ENCODE data around the gene NSF.
"Not testable (repeated sequence)": the region's sequence is repeated elsewhere in the genome, so short reads cannot be mapped to it uniquely, and the experiment has no call there.

DNA sequence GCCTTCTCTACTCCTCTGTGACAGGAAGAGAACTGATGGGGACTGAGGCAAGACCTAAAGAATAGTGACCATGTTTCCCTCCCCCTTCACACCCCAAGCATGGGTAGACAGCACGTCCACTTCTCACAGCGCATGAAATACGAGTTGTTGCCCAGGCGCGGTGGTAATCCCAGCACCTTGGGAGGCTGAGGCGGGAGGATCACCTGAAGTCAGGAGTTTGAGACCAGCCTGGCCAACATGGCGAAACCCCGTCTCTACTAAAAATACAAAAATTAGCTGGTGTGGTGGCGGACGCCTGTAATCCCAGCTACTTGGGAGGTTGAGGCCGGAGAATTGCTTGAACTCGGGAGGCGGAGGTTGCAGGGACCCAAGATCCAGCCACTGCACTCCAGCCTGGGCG is 178.4 kb downstream of the NSF start:
- TF ChIP-seq, protein P1, sequence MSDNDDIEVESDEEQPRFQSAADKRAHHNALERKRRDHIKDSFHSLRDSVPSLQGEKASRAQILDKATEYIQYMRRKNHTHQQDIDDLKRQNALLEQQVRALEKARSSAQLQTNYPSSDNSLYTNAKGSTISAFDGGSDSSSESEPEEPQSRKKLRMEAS (IDR thresholded peaks at IDR 0.05; ENCODE audit: low read depth, low read length): not testable (repeated sequence)
- TF ChIP-seq, protein P2, sequence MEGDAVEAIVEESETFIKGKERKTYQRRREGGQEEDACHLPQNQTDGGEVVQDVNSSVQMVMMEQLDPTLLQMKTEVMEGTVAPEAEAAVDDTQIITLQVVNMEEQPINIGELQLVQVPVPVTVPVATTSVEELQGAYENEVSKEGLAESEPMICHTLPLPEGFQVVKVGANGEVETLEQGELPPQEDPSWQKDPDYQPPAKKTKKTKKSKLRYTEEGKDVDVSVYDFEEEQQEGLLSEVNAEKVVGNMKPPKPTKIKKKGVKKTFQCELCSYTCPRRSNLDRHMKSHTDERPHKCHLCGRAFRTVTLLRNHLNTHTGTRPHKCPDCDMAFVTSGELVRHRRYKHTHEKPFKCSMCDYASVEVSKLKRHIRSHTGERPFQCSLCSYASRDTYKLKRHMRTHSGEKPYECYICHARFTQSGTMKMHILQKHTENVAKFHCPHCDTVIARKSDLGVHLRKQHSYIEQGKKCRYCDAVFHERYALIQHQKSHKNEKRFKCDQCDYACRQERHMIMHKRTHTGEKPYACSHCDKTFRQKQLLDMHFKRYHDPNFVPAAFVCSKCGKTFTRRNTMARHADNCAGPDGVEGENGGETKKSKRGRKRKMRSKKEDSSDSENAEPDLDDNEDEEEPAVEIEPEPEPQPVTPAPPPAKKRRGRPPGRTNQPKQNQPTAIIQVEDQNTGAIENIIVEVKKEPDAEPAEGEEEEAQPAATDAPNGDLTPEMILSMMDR (IDR thresholded peaks at IDR 0.05 in 2 of 3, conservative IDR thresholded peaks at IDR 0.05 in 1 of 3; ENCODE audit: control insufficient read depth in 2 of 3, extremely low read depth in 1 of 3, insufficient read depth in 1 of 3, low read depth in 3 of 3, low read length in 3 of 3): not testable (repeated sequence)
- not testable (repeated sequence) for TF ChIP-seq ETV6 (conservative IDR thresholded peaks at IDR 0.05 in 1 of 2, IDR thresholded peaks at IDR 0.05 in 1 of 2; ENCODE audit: borderline replicate concordance in 1 of 2, low read depth in 1 of 2); JUND (IDR thresholded peaks at IDR 0.05; ENCODE audit: low read depth, low read length); EGR1 (IDR thresholded peaks at IDR 0.05; ENCODE audit: borderline replicate concordance in 1 of 2, low read depth in 2 of 2, low read length in 2 of 2); KDM1A (IDR thresholded peaks at IDR 0.05; ENCODE audit: borderline replicate concordance); JUNB (IDR thresholded peaks at IDR 0.05)
- TF ChIP-seq, protein P3, sequence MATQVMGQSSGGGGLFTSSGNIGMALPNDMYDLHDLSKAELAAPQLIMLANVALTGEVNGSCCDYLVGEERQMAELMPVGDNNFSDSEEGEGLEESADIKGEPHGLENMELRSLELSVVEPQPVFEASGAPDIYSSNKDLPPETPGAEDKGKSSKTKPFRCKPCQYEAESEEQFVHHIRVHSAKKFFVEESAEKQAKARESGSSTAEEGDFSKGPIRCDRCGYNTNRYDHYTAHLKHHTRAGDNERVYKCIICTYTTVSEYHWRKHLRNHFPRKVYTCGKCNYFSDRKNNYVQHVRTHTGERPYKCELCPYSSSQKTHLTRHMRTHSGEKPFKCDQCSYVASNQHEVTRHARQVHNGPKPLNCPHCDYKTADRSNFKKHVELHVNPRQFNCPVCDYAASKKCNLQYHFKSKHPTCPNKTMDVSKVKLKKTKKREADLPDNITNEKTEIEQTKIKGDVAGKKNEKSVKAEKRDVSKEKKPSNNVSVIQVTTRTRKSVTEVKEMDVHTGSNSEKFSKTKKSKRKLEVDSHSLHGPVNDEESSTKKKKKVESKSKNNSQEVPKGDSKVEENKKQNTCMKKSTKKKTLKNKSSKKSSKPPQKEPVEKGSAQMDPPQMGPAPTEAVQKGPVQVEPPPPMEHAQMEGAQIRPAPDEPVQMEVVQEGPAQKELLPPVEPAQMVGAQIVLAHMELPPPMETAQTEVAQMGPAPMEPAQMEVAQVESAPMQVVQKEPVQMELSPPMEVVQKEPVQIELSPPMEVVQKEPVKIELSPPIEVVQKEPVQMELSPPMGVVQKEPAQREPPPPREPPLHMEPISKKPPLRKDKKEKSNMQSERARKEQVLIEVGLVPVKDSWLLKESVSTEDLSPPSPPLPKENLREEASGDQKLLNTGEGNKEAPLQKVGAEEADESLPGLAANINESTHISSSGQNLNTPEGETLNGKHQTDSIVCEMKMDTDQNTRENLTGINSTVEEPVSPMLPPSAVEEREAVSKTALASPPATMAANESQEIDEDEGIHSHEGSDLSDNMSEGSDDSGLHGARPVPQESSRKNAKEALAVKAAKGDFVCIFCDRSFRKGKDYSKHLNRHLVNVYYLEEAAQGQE (IDR thresholded peaks at IDR 0.05; ENCODE audit: low read depth, low read length): not testable (repeated sequence)
- TF ChIP-seq, protein P4, sequence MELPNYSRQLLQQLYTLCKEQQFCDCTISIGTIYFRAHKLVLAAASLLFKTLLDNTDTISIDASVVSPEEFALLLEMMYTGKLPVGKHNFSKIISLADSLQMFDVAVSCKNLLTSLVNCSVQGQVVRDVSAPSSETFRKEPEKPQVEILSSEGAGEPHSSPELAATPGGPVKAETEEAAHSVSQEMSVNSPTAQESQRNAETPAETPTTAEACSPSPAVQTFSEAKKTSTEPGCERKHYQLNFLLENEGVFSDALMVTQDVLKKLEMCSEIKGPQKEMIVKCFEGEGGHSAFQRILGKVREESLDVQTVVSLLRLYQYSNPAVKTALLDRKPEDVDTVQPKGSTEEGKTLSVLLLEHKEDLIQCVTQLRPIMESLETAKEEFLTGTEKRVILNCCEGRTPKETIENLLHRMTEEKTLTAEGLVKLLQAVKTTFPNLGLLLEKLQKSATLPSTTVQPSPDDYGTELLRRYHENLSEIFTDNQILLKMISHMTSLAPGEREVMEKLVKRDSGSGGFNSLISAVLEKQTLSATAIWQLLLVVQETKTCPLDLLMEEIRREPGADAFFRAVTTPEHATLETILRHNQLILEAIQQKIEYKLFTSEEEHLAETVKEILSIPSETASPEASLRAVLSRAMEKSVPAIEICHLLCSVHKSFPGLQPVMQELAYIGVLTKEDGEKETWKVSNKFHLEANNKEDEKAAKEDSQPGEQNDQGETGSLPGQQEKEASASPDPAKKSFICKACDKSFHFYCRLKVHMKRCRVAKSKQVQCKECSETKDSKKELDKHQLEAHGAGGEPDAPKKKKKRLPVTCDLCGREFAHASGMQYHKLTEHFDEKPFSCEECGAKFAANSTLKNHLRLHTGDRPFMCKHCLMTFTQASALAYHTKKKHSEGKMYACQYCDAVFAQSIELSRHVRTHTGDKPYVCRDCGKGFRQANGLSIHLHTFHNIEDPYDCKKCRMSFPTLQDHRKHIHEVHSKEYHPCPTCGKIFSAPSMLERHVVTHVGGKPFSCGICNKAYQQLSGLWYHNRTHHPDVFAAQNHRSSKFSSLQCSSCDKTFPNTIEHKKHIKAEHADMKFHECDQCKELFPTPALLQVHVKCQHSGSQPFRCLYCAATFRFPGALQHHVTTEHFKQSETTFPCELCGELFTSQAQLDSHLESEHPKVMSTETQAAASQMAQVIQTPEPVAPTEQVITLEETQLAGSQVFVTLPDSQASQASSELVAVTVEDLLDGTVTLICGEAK (IDR thresholded peaks at IDR 0.05; ENCODE audit: borderline replicate concordance): not testable (repeated sequence)

All from GM12878 (cell line).